ENCODE results near the gene HPSE2.
"Not testable (repeated sequence)": the region's sequence is repeated elsewhere in the genome, so short reads cannot be mapped to it uniquely, and the experiment has no call there.

Gene HPSE2

DNA sequence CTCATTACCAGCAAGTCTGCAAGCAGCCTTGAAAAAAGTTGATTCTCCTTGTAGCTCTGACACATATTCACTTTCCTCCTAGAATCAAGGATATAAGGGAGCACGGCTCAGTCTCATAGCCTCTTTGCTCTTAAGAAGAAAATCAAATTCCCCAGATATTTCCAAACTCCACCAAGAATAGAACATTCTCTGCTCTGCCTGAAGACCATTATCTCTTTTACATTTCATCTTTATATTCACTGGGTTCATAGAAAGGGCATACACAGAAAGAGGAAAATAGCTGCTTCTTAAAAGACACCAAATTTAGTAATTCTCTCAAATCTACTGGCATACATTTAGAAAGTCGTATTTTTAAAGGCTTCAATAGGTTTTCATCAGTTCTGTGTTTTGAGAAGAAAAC lies 92.0 kb downstream of the HPSE2 start:
- DNase-seq = no peak

DNA sequence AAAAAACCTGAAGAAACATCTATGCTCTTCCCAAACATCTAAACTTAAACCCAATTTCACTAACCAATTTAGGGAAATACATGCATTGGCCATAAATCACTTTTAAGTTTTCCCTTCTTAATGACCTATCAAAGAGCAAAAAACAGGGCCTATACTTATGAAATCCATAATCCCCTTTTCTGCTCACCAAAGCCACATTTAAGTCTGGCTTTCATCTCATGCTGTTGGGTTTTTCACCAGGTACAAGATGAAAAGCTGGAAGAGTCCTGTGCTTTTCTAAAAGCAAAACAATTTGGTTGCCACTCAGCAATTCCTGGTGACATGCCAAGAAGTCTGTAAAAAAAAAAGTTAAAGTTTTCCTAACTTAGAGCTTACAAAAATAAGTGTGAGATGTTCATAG lies 92.6 kb downstream of the HPSE2 start:
- no peak for DNase-seq

DNA sequence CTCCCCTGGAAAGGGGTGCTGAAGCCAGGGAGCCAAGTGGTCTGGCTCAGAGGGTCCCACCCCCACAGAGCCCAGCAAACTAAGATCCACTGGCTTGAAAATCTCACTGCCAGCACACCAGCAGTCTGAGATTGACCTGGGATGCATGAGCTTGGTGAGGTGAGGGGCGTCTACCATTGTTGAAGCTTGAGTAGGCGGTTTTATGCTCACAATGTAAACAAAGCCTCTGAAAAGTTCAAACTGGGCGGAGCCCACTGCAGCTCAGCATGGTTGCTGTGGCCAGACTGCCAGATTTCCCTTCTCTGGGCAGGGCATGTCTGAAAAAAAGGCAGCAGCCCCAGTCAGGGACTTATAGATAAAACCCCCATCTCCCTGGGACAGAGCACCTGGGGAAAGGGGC lies 102.8 kb downstream of the HPSE2 start:
- not testable (repeated sequence) for DNase-seq

DNA sequence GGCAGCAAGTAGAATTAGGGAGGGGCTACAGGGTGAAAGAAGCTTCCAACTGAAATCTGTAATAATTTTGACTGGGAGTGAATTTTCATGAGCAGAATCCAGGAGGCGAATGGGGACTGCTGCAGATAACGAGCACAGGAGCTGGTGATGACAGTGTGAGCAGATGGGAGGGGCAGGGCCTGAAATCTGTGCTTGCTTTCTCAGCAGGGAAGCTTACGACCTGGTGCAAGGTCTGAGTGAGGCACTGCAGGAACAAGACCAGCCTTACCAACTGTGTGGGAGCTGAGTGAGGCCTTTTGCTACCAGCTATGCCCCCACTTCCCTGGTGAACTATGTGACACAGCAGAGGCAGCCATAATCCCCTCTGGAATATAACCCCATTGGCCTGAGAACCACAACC lies 109.8 kb downstream of the HPSE2 start:
- DNase-seq = no peak

- no peak for DNase-seq
Measured at GRCh38 chr10:99124376-99124775, 111.3 kb downstream of the HPSE2 start.

- no peak for DNase-seq
Measured at GRCh38 chr10:99123851-99124250, 111.8 kb downstream of the HPSE2 start.

DNA sequence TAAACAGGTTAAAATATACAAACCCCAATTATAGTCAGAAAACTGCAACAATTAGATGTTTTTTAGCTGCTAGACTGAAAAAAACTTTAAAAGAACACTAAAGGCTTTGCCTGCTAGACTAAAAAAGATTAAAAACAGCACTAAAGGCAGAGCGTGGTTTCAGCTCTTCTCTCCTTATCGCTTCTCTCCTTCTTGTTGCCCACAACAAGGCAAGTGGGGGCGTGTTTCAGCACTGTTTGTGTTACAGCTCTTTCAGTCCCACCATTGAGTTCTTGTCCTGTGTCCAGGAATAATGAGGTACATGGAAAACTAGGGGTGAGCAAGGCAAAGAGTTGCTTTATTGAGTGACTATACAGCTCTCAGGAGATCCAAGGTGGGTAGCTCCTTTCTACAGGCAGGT lies 112.3 kb downstream of the HPSE2 start:
- no peak for DNase-seq

DNA sequence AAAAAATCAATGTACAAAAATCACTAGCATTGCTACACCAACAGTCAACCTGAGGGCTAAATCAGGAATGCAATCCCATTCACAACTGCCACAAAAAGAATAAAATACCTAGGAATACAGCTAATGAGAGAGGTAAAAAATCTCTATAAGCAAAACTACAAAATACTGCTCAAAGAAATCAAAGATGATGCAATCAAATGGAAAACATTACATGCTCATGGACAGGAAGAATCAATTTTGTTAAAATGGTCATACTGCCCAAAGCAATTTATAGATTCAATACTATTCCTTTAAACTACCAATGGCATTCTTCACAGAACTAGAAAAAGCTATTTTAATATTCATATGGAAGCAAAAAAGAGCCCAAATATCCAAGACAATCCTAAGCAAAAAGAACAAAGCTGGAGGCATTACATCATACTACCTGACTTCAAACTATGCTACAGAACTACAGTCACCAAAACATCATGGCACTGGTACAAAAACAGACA lies 116.3 kb downstream of the HPSE2 start:
- no peak for DNase-seq

GRCh38 chr10:99115703-99116102 lies 119.9 kb downstream of the HPSE2 start:
- no peak for DNase-seq

DNA sequence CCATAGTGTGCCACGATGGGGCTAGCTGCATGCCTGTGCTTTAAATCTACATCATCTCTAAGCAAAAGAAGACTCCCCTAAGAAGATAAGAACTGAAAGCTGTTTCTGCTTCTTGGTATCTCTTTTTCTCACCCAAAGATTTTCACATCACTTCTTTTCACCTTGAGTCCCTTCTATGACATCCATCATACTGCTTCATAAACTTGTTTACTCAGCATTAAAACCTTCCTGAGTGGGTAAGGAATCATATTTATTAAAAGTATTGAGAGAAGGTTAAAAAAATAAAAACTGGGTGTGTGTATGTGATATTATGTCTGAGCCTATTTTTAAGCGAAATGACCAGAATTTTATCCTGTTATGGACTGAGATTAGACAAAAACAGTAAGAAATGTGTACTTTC lies 150.3 kb downstream of the HPSE2 start:
- DNase-seq = no peak

DNA sequence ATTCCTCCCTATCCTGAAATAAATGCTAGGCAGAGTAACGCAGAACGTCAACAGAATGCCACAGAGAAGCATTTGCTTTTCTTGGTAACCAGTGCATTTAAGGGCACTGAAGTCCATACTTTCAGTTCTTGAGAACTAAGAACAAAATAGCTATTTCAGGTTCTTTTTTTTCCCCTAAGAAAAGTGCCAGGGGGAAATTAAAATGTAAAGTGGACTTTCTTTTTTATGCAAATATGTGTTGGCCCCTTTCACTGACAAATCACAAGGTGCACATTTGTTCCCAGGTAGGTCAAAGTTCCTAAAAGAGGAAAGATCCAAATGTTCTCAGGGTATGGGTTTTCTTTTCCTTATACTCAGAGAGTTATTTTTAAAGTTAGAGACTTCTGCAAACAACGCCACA lies 151.5 kb downstream of the HPSE2 start:
- no peak for DNase-seq

DNA sequence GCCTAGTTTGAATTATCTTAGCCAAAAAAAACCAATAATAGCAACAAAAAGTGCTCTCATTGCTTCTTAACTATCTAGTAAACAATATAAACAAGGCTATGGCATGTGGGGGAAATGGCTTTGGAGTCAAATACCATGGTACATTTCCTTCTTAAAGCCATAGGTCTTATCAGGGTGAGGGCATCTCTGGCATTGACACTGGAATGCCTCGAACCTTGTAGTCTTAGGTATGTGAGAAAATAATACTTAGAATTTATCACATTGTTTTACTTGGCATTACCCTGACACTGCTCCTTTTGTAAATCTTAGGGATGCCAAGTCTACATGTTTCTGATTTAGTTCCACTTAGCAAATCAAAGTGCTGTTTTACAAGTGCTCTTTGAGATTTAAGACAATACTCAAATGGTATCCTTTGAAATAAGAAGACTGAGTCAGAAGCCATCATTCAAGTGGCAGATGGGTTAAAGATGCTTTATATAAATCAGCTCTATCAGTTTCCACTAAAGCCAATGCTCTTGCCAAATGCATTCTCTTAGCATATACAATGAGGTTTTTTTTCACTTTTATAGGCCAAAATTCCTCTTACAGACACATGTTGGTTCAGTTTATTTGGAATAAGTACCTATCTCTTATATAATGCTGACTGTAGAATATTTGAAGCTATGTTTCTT lies 155.2 kb downstream of the HPSE2 start:
- no peak for DNase-seq

- DNase-seq = no peak
Measured at GRCh38 chr10:99062591-99062990, 173.1 kb downstream of the HPSE2 start.

DNA sequence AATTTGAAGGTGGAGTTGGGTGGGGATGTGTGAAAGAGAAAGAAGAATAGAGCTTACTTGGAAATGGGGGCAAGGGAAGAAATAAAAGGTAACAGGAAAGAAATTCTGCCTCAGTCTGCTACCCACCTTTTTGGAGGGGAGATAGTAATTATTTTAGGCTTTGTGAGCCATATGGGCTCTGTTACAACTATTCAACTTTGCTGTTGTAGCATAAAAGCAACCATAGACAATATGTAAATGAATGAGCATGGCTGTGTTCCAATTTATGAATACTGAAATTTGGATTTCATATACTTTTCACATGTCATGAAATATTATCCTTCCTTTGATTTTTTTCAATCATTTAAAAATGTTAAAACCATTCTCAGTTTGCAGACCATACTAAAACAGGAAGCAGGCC lies 176.9 kb downstream of the HPSE2 start:
- no peak for DNase-seq

- no peak for DNase-seq
Measured at GRCh38 chr10:99057936-99058690, 177.5 kb downstream of the HPSE2 start.

GRCh38 chr10:99045671-99046070 lies 190.0 kb downstream of the HPSE2 start:
- DNase-seq = no peak

- DNase-seq = no peak
Measured at GRCh38 chr10:99042051-99042771, 193.4 kb downstream of the HPSE2 start.

GRCh38 chr10:99041468-99041867 lies 194.2 kb downstream of the HPSE2 start:
- DNase-seq = no peak

DNA sequence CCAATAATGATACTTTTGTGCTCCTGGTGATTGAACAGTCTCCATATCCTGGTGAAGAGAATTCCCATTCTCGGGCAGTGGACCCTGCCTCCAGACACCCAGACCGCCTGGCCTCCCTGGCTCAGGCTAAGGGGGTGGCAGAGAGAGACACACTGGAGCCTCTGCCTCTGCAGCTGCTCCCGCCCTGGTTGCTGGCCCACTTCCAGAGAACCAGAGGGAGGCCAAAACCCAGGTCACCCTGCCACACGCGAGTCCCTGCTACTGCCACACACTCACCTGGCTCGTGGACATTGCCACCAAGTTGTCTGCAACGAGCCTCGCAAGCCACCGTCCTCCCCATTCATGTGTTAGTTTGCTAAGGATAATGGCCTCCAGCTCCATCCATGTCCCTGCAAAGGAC lies 221.8 kb downstream of the HPSE2 start:
- no peak for DNase-seq

GRCh38 chr10:99010286-99010685 lies 225.4 kb downstream of the HPSE2 start:
- no peak for DNase-seq

GRCh38 chr10:99008054-99008453 lies 227.6 kb downstream of the HPSE2 start:
- DNase-seq = no peak

GRCh38 chr10:99007457-99007856 lies 228.2 kb downstream of the HPSE2 start:
- DNase-seq = no peak

DNA sequence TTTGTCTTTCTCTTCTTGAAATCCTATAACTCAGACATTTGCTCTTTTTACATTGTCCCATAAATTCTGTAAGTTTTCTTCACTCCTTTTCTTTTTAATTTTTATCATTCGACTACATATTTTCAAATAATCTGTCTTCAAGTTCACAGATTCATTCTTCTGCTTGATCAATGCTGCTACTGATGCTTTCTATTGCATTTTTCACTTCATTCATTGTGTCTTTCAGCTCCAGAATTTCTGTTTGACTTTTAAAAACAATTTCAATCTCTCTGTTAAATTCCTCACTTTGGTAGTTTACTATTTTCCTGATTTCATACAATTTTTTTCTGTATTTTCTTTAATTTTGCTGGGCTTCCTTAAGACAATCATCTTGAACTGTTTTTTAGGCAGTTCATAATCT lies 230.4 kb downstream of the HPSE2 start:
- DNase-seq = no peak

- no peak for DNase-seq
Measured at GRCh38 chr10:99004738-99005137, 230.9 kb downstream of the HPSE2 start.
